NB4 (cell line): ENCODE data around the gene NSUN6.

Experiments used
- DNase-seq: peaks from one replicate; pipeline ENCODE4 v3.0.0; 2010; ENCODE audit warnings: low read depth
- H3K4me3 ChIP-seq: one replicate; pipeline ENCODE4 v1.5.1; 2011; ENCODE audit warnings: mild to moderate bottlenecking, low read depth, low read length, moderate library complexity
- MYC ChIP-seq: IDR thresholded peaks from 2 replicates; pipeline ENCODE4 v1.6.1; 2011; ENCODE audit warnings: low read depth, low read length
- POLR2A ChIP-seq: IDR thresholded peaks from 2 replicates; pipeline ENCODE4 v1.6.1; 2011; ENCODE audit warnings: mild to moderate bottlenecking; ENCODE audit not compliant: insufficient read length; ENCODE audit errors: extremely low read depth
- TF ChIP-seq, protein P1 (sequence below): IDR thresholded peaks from one replicate; pipeline ENCODE4 v1.5.1; 2012; ENCODE audit warnings: low read depth, low read length
- TF ChIP-seq, protein P2 (sequence below): IDR thresholded peaks from 2 replicates; pipeline ENCODE4 v1.6.1; 2011; ENCODE audit warnings: low read depth, low read length

The NSUN6 gene

DNA sequence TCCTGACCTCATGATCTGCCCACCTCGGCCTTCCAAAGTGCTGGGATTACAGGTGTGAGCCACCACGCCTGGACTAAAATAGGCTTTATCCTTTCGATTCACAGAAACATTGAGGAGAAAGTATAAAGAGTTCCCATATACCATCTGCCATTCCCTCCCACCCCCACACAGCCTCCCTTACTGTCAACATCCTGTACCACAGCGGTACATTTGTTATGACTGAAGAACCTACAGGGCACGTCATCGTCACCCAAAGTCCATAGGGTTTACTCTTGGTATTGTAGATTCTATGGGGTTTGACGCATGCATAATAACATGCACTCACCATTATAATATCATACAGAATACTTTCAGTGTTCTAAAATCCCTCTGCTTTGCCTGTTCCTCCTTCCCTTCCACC lies 35.8 kb upstream of the NSUN6 start:
- no peak for DNase-seq
- H3K4me3 ChIP-seq, result no peak overlapping the region
- TF ChIP-seq, protein P1, sequence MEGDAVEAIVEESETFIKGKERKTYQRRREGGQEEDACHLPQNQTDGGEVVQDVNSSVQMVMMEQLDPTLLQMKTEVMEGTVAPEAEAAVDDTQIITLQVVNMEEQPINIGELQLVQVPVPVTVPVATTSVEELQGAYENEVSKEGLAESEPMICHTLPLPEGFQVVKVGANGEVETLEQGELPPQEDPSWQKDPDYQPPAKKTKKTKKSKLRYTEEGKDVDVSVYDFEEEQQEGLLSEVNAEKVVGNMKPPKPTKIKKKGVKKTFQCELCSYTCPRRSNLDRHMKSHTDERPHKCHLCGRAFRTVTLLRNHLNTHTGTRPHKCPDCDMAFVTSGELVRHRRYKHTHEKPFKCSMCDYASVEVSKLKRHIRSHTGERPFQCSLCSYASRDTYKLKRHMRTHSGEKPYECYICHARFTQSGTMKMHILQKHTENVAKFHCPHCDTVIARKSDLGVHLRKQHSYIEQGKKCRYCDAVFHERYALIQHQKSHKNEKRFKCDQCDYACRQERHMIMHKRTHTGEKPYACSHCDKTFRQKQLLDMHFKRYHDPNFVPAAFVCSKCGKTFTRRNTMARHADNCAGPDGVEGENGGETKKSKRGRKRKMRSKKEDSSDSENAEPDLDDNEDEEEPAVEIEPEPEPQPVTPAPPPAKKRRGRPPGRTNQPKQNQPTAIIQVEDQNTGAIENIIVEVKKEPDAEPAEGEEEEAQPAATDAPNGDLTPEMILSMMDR, result no peak
- no peak for TF ChIP-seq MYC
- TF ChIP-seq, protein P2, sequence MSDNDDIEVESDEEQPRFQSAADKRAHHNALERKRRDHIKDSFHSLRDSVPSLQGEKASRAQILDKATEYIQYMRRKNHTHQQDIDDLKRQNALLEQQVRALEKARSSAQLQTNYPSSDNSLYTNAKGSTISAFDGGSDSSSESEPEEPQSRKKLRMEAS, result no peak
- no peak for TF ChIP-seq POLR2A

DNA sequence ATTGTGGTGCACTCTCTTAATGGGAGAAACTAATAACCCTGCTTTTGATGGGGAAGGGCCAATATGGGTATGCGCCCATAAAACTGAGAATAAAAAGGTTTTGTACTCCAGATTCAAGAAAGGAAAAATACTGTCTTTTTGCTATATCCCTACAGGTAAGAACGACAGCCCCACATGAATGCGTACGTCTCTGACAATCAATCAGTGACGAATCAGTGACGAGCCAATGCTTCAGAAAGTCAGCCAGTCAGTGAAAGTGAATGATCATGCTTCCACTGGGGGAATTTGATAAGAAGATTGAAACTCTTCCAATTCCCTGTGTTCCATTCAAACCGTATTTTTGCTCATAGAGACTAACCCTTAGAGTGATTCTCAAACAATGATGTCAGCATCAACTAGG lies 34.2 kb upstream of the NSUN6 start:
- no peak overlapping the region for H3K4me3 ChIP-seq
- no peak for DNase-seq
- TF ChIP-seq, protein P2, result no peak

DNA sequence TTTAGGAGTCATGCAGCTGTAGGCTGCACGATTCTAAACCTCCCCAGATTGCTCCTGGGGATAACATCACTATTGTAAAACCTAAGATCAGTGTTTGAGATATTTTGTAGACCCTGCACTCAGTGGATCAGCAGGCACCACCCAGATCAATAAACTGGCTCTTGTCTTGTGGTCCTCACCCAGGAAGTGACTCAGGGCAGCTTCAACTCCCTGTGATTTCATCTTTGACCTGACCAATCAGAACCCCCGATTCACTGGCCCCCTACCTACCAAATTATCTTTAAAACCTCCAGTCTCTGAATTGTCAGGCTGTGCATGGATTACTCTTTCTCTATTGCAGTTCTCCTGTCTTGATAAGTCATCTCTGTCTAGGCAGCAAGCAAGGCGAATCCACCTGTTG lies 33.6 kb upstream of the NSUN6 start:
- no peak overlapping the region for H3K4me3 ChIP-seq
- DNase-seq, result no peak
- TF ChIP-seq MYC, result no peak
- TF ChIP-seq, protein P1, result no peak
- TF ChIP-seq, protein P2, result no peak
- TF ChIP-seq POLR2A, result no peak

GRCh38 chr10:18684416-18684815 lies 33.0 kb upstream of the NSUN6 start:
- TF ChIP-seq MYC (no peak), POLR2A (no peak)
- TF ChIP-seq, protein P2, result no peak
- TF ChIP-seq, protein P1, result no peak
- DNase-seq, result no peak
- H3K4me3 ChIP-seq, result no peak overlapping the region

DNA sequence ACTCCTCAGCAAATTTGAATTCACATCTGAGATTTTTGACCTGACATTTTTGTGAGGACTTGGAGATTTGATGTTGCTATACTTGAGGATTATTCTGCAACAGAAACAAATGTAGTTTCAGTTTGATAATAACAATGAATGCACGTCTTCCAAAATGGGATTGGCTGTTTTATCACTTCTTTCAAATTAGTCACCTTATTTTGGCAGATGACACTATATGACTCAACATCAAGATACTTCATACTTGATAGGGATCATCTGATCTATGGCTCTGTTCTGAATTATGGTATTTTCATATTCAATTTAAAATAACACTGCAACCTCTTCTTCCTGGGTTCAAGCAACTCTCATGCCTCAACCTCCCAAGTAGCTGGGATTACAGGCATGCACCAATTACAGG lies 32.0 kb upstream of the NSUN6 start:
- TF ChIP-seq, protein P2, result no peak
- TF ChIP-seq MYC (no peak), POLR2A (no peak)
- TF ChIP-seq, protein P1, result no peak
- H3K4me3 ChIP-seq, result no peak overlapping the region
- no peak for DNase-seq

GRCh38 chr10:18681971-18682411 lies 30.6 kb upstream of the NSUN6 start:
- TF ChIP-seq, protein P2, result no peak
- TF ChIP-seq, protein P1, result no peak
- TF ChIP-seq MYC (no peak), POLR2A (no peak)
- DNase-seq, result no peak
- H3K4me3 ChIP-seq, result no peak overlapping the region
